Non-pigmented ciliary epithelial cell (primary cell): Measurements from ENCODE around the gene SMAD2.
"Not testable (repeated sequence)": the region's sequence is repeated elsewhere in the genome, so short reads cannot be mapped to it uniquely, and the experiment has no call there.

Experiments
- DNase-seq: peaks from one replicate; pipeline ENCODE4 v3.0.0-alpha.2; 2010; ENCODE audit warnings: low read depth

Gene SMAD2

DNA sequence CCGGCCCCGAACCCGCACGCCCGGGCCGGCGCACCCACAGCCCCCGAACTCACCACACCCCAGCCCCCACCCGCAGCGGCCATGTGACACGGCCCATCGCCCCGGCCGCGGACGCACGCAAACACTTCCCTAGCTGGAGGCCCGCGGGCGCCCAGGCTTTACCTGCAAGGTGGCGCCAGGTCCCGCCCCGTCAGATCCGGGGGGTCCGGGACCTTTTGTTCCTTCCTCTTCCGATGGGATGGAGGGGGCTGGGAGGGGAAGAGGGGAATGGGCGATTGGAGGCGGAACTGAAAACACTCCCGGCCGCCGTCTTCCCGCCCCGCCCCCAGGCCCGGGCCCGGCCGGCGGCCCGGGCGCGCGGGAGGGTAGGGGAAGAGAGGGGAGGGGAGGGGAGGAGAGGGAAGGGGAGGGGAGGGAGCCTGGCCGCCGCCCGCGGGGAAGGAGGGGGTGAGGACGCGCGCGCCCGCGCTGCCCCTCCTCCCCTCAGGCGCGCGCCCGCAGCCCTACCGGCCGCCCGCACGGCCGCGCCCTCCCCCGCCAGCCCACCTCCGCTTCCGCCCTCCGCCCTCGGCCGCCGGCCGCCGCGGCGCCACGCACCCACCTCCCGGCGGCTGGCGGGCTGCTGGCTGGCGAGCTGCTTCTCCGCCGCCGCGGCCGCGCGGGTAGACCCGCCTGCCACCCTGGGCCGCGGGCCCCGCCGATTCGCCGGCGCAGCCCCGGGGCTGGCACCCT is at the start of gene SMAD2:
Gene SMAD2 (minus strand): TSS at position 461 of the 732 bp plus-strand sequence. CDS start 33,903 bp downstream, outside the sequence.
- DNase-seq: no peak

DNA sequence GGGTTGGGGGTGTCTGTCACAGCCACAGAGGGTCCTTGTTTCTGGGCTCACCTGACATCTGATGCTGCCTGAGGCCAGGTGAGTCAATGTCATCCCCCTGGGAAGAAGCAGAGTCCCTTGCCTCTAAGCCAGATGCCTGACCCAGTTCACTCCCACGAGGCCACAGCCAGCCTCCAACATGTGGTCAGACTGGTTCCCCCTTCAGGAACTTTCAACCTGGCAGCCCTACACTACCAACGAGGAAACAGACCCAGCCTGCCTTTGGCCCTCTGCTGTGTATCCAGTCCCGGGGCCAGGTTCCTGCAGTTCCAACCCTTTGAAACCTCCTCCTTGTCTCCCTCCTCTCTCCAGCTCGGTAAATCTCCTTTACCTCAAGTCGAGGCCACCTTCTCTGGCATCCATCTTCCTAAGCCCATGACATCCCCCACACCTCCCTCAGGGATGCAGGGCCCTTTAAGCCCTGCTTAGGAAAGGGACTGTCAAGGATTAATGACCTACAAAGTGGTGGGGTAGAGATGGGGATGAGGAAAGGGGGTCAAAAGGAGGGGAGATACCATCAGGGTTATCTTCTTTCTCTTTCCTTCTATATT is 49.2 kb upstream of the SMAD2 start:
- no peak for DNase-seq

DNA sequence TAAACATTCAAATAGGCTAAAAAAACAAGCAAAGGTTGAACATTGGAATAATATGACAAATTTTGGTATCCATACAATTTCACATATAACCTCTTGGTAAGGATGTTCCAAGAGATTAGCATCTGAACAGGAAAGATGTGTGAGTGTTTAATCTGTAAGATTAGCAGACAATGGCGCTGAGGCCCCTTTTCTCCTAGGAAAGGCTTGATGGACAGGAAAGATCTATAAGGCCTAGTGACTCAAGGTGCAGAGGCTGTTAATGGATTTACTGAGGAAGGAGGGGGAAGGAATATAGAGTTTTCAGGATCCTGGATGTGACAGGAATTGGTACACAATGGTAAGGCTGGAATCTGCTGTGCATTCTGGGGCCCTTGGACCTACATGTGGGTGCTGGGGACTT is 48.1 kb upstream of the SMAD2 start:
- DNase-seq: no peak

DNA sequence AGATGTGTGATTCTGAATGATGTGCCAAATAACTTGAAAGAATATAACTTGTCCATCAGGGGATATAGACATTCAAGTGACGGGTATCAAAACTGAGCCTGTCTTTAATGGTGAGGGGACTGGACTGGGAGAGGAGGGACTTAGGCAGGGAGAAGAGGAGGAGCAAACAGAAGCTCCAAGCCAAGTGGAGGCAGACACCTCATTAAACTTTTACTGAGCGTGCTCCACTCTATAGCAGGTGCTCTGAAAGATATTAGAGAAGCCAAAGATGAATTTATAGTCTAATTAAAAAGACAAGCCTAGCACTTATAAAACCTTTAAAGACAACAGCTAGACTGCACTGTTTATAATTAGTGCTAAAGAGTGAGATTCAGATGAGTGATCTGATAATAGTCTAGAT is 47.7 kb upstream of the SMAD2 start:
- DNase-seq: no peak

DNA sequence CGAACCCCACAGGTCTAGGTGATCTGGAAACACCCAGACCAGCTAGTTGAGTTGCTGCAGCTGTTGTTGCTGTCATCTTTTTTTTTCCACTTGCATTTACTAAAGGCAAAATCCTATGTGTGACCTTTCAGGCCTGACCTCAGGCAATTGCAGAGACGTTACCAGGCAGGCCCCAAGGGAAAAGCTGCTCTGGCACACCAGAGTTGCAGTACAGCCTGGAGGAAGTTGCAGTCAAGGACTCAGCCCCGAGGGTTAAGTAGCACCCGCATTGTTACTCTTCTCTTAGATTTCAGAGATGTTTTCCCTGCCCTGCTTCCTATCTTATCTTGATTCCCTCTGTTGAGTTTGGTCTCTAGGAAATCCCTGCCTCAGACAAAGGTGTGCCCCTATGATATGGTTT is 45.2 kb upstream of the SMAD2 start:
- no peak for DNase-seq

DNA sequence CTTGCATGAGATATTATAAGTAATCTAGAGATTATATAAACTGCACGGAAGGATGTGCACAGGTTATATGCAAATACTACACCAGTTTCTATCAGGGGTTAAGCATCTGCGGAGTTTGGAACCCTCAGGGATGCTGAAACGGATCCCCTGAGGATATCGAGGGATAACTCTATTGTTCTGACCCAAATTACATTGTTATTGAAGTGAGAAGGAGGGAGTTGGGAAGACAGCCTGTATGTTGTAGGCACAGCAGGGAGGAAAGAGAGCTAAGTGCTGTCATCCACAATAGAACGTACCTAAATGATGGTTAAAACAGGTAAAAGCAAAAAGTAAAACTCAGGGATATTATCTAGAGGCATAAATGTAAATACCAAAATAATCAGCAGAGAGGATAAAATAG is 44.6 kb upstream of the SMAD2 start:
- no peak for DNase-seq

DNA sequence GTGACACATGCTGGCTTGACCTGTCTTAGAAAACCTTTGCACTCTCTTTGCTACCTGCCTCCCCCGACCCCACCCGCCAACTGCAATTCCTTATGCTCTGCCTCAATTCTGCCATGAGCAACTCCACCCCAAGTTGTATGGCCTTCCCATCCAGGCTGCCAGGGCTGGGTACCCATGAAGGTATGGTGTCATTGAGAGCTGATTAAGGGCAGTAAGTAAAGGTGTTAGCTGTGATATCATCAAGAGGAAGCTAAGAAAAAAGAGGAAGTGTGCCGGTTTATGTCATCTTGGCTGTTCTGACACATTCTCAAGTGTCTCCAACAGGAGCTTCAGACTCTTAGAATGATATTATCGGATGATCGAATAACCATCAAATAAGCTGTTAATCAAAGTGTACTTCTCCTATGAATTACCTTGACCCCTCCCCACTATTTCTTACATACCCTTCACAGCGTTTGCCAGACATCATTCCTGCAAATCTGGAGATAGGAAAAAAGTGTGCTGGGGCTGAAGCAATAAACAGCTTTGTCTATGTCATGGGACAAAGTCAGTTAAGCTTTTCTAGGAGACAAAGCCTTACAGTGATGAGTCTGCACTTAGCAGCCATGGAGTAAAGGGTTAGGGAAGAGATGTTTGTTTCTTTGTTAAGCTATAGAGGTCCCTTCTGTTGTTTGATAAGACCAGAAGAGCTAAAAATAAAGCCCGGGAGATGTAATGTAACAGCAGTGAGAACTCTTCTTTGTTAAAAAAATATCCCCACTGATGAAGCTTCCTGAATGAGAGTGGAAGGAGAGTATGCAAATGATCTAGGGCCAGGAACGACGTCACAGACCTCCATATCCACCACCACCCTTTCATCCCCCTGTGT is 40.4 kb upstream of the SMAD2 start:
- DNase-seq: no peak

DNA sequence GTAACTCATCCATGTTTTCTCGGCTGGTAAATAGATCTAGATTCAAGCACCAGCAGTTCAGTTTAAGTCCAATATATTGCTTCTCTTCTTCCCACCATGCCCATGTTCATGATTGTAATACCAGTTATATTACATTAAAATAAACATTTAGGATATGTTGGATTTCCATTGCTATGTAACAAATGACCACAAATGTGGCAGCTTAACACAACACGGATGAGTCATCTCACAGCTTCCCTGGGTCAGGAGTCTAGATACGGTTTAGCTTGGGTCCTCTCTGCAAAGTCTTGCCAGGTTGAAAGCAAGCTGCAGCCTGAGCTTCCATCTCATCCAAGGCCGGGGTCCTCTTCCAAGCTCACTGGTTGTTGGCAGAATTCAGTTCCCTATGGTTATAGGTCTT is 39.4 kb upstream of the SMAD2 start:
- DNase-seq: no peak

DNA sequence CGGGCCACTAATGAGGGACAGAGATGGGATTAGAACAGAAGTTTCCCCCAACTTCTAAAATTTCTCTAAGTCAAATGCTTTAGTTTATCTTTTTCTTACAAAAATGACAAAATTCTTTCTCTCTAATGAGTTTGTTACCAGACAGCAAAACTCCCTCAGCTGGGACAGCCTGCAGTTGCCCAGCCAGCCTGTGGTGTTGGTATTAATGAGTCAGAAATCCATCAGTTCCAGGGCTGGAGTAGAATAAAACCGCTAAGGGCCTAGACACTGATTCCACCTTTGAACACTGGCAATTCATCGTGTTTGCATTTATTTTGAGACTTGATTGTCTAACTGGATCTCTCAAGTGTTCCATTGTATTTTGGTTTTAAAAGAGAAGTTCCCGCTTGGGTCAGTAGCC is 38.3 kb upstream of the SMAD2 start:
- DNase-seq: no peak

DNA sequence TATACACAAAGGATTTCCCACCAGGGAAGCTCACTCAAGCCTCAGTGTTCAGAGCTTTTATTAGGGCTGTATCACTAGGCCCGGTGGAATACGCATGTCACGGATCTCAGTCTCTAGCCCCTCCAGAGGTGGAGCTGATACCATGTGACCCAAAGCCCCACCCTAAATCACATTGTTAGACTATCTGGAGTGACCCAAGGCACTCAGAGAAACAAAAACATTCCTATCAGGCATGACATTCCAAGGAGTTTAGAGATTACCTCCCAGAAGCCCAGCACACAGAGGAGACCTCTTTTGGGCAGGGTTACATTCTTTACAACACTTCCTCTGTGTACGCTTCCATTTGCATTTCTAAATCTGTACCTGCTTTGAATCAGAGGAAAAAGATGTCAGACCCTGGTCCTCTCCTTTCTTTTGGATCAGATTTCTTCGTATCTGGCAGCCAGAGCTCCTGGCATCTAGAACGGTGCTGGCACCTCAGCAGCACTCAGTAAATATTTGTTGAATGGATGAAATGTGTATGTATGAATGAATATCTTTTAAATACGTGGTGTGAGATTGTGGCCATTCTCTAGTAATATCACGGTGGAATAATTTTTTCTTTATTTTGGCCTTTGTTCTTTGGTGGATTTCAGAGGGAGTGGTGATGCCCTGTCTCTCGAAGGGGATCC is 37.7 kb upstream of the SMAD2 start:
- peak; percentile 32 for DNase-seq

DNA sequence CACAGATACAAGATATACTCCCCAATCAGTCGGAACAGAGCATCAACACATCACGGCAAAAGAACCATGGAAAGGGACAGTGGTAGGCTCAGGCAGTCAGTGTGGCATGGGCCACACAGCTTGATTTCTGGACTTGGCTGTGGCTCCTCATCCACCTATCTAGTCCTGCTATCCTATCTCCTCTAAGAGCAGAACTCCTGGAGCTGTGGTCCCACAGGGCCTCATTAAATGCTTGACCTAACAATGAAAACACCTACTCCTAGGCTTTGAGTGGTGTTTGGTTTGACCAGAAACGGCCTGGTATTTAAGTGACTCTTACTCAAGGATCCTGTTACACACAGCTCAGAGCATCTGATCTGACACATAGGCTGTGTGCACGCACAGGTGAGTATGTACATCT is 33.6 kb upstream of the SMAD2 start:
- no peak for DNase-seq

DNA sequence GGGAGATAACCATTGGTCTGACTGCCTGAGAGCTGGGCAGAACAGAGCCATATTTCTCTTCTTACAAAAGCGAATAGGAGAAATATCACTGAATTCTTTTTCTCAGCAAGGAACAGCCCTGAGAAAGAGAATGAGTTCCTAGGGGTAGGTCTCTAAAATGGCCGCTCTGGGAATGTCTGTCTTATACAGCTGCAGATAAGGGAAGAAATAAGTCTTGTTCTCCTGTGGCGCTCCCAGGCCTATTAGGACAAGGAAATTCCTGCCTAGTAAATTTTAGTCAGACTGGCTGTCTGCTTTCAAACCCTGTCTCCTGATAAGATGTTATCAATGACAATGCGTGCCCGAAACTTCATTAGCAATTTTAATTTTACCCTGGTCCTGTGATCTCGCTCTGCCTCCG is 30.5 kb upstream of the SMAD2 start:
- not testable (repeated sequence) for DNase-seq

DNA sequence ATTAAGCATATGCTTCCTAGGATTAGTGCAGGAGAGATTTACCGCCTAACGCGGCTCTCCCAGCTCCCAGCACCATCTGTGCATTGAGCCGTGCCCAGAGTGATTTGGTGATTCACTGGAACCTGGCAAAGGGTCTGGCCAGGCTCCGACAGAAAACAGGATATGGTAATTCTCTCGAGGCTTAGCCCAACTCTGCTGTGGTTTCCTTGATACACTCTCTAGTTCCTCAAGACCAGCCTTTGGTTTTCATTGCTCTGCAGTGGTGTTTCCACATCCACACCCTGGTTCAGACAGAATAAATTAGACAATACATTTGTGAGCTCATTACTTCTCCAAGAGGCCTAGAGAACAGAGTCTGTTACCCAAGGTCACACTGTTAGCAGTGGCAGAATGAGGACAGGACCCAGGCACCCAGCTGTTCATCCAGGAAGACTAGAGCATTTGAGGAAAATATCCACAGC is 23.0 kb upstream of the SMAD2 start:
- DNase-seq: no peak

DNA sequence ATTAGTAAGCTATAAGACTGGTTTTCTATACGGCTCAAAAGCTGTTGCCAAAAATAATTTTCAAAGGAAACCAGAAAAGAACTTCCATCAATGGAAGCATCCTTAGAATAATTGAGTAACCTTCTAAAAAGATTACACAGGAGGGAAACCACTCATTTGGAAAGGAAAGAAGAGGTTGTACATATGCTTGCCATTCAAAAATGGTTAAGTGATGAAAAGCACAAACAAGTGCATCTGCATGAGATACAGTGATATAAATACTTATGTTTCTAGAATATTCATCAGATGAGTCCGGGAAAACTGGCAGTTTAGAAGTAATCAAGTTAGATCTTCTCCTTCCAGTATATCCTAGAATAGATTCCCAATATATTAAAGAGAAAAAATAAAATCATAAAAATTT is 20.1 kb upstream of the SMAD2 start:
- no peak for DNase-seq

DNA sequence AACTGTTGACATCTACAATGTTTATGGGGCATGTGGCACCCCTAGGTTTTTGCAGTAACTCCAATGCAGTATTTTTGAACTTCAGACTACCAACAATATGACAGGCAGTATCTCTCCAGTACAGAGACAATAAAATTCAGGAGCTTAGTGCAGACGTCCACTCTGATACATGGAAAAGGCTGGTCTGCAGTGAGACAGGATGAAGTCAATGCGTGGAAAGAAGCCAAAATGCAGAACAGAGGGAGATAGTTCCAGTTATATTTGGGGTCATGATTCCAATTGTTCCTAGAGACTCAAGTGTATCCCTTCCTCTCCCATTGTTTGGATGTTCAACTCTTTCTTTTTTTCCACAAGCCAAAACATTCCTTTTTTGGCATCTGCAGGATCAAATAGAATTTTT is 18.7 kb upstream of the SMAD2 start:
- no peak for DNase-seq

DNA sequence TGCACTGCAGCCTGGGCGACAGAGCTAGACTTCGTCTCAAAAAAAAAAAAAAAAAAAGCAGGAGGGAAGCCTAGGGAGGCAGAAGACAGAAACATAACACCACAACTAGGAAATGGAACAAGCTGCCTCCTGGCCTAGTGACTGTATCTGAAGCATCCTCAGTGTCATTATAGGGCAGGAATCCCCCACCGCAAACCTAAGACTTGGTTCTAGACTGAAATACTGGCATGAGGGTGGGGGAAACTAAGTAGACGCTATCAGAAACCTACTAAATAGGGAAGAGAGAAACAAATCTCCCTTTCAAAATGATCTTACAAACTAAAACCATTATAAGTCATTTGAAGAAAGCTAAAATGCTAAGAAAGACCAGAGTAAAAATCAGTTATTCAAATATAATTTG is 16.4 kb upstream of the SMAD2 start:
- no peak for DNase-seq

DNA sequence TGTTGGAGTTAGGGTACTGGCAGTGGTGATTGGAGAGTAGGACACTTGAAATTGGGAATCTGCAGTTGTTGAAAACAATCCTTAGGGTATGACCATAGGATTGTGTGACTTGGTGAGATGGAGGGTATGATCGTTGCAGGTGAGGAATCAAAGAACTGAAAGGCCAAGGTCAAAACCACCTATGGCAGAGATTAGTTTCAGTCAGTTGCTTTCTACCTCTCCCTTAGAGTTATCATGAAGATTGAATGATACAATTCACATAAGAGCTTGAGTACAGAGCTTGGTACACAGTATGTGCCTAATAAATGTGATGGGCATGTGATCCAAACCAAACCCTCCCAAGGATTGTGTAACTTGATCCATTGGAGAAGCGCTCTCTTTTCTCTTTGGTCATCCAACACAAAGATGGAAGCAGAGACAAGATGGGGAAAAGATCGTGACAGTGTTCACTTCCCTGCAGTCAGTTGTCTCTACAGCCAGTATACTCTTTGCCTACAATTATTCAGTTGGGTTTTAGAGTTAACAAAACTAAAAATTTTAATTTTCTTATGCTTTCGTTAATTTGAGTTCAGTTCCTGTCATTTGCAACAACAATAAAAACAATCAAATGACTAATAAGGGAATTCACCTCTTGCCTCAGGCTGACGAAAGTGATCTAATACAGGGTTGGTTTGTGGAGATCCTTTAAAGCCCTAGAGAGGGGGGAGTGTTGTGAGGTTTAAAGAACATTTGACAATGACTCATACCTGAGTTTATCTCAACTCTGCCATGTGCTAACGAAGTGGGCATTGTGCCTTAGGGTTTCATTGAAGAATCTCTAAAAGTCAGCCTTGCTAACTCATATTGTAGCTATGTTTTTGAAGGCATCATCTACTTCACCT is 14.8 kb upstream of the SMAD2 start:
- DNase-seq: no peak

DNA sequence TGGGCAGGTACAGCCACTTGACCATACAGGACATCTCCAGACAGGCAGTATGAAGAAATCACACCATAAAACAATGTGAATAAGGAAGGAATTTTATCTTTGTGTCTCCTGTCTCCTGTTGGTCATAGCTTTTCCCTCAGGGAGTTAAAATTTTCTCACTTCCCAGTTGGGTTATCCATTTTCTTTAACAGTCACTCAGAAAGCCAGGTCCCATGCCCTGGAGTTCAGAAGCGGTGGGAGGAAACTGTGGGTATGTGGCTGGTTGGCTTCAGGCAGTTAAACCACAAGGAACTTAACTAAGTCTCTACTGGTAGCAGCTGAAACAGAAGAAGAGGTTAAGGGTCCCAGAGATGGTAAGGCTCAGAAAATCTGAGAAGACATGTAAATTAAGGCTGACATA is 6.5 kb upstream of the SMAD2 start:
- DNase-seq: no peak

DNA sequence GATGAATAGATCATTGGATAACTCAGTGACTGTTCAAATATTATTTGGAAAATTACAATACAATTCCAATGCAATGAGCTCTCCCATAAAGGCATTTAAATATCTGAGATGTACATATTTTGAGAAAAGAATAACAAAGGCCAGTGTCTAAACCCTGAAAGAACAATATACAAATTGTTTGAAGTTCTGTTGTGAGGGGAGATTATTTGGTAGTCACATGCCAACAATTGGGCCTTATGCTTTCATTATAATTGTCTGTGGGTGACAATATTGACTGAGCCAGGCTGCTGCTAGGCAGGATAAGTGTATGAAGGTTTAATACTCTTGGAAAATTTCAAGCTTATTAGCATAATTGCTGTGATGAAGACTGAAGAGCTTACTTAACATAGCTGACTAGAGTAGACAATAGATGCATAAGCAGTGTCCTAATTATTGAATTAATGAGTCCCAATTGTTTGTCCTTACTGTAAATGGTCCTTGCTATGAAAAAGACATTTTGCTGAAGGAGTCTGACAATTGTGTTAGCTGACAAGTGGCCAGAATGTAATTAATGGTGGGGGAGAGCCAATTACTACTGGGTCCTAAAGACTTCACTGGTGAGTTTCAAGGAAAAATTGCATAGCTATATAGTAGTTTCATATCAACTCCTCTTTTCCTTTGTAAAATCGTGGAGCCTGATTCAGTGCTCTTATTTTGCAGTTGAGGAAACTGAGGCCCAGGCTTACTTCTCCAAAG is 5.0 kb upstream of the SMAD2 start:
- no peak for DNase-seq

DNA sequence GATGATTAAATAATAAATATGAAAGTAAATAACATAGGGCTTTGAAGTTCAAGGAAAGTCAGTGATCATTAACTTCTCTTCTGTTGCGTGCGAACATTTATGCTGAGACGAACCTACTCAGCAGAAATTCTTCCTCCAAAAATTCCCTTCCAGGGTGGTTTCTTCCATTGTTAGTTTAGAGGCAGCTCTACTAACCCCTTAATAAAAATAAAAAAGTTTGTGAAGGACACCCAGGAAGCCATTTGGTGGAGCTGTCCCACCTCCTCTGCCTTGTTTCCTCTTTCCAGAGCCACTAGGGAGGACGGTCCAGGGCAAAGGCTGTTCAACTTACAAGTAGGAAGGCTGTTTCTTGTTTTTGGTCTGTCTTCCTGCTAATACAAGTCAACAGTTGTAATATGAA is 2.1 kb upstream of the SMAD2 start:
- no peak for DNase-seq

DNA sequence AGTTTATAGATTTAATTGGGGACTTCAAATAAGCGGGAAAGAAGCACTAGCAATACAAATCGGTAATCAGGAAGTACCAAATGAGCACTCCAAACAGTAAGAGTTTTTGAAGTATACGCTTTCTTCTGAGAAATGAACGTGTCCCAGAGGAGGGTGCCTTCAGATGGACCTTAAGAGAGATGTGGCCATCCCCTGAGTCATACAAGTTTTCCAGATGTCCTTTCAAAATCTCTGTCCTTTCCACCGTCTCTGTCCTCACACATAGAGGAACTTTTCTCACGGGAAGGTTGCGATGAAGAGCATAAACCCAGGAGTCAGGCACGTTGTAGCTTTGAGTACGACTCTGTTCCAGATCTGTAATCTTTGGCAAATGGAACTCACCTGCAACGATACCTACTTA is 1.7 kb upstream of the SMAD2 start:
- DNase-seq: no peak
